HG03457 (cell line): ENCODE measurements around the gene GRHPR.
"Not testable (repeated sequence)": the region's sequence is repeated elsewhere in the genome, so short reads cannot be mapped to it uniquely, and the experiment has no call there.

Experiments
- ATAC-seq: cut with Tn5 transposase; IDR thresholded peaks from one replicate; pipeline ENCODE4 v1.9.1; 2021; ENCODE audit warnings: moderate number of reproducible peaks; ENCODE audit not compliant: unreplicated experiment

Gene GRHPR

GRCh38 chr9:37474438-37474837, 51.9 kb downstream of the GRHPR start:
- ATAC-seq, result no peak

- no peak for ATAC-seq
These were observed 54.4 kb downstream of the GRHPR start for GRCh38 chr9:37476930-37477329.

GRCh38 chr9:37477443-37477842, 54.9 kb downstream of the GRHPR start:
- ATAC-seq, result not testable (repeated sequence)

- not testable (repeated sequence) for ATAC-seq
These were observed 55.6 kb downstream of the GRHPR start for GRCh38 chr9:37477987-37478619.

- no peak for ATAC-seq
These were observed 58.3 kb downstream of the GRHPR start for GRCh38 chr9:37480759-37481158.

- peak; percentile 95 for ATAC-seq
These were observed 63.1 kb downstream of the GRHPR start, which contains the start of gene POLR1E for GRCh38 chr9:37485389-37486255. POLR1E (plus strand) TSS chr9:37485948; CDS start chr9:37486048, 100 bp downstream.

GRCh38 chr9:37486256-37486615, 63.7 kb downstream of the GRHPR start:
- ATAC-seq, result no peak
